ENCODE data around the gene NTN4.

NTN4 gene

GRCh38 chr12:95730457-95730856 lies 60.1 kb downstream of the NTN4 start:
- no peak overlapping the region for H3K4me3 ChIP-seq (ENCODE audit: low read depth in 1 of 2, low read length in 1 of 2)
- TF ChIP-seq CTCF (IDR thresholded peaks at IDR 0.05) = no peak
- H3K27me3 ChIP-seq = peaks cover 4% of the 10 kb centered on the region
- no peak overlapping the region for H3K27ac ChIP-seq
- no peaks in the 10 kb centered on the region for H3K9me3 ChIP-seq
- H3K4me1 ChIP-seq (ENCODE audit: control insufficient read depth in 1 of 2, insufficient read depth in 1 of 2, low read depth in 1 of 2, low read length in 1 of 2) = no peaks in the 10 kb centered on the region
- H3K36me3 ChIP-seq = no peaks in the 10 kb centered on the region

DNA sequence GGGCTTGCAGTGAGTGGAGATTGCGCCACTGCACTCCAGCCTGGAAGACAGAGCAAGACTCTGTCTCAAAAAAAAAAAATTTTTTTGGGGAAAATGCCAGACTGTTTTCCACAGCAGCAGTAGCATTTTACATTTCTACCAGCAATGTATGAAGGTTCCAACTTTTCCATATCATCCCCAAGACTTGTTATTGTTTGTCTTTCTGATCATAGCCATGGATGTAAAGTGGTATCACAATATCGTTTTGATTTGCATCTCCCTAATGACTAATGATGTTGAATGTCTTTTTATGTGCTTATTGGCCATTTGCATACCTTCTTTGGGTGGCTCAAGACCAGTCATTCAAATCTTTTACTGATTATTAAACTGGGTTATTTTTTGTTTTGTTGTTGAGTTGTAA lies 63.7 kb downstream of the NTN4 start:
- Histone ChIP-seq H3K4me1 (ENCODE audit: control insufficient read depth in 1 of 2, insufficient read depth in 1 of 2, low read depth in 1 of 2, low read length in 1 of 2) (no peaks in the 10 kb centered on the region), H3K4me3 (ENCODE audit: low read depth in 1 of 2, low read length in 1 of 2) (no peak overlapping the region), H3K36me3 (no peaks in the 10 kb centered on the region), H3K27me3 (peaks cover 13% of the 10 kb centered on the region), H3K9me3 (no peaks in the 10 kb centered on the region), H3K27ac (no peak overlapping the region)
- TF ChIP-seq CTCF (IDR thresholded peaks at IDR 0.05) = no peak

DNA sequence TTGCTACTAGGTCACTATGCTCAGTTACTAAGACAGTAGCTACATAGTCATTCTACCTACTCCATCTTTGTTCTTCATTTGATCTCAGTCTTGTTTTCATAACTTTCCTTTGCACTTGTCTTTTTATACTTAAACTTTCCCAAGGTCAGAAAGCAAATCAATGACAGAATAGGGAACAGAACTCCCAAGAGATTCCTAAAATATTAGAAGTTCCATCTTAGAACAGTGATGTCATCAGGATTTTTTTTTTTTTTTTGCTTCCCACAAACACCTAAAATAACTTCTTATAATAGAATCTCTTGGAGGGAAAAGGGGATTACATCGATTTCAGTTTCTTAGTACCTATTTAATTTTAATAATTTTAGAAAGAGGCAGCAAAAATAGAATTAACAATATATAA lies 65.8 kb downstream of the NTN4 start:
- no peak for TF ChIP-seq CTCF (IDR thresholded peaks at IDR 0.05)
- Histone ChIP-seq H3K27me3 (peaks cover 24% of the 10 kb centered on the region), H3K36me3 (no peaks in the 10 kb centered on the region), H3K27ac (no peak overlapping the region), H3K9me3 (no peaks in the 10 kb centered on the region), H3K4me3 (ENCODE audit: low read depth in 1 of 2, low read length in 1 of 2) (no peak overlapping the region), H3K4me1 (ENCODE audit: control insufficient read depth in 1 of 2, insufficient read depth in 1 of 2, low read depth in 1 of 2, low read length in 1 of 2) (no peaks in the 10 kb centered on the region)

- Histone ChIP-seq H3K9me3 (no peaks in the 10 kb centered on the region), H3K4me1 (ENCODE audit: control insufficient read depth in 1 of 2, insufficient read depth in 1 of 2, low read depth in 1 of 2, low read length in 1 of 2) (no peaks in the 10 kb centered on the region), H3K36me3 (no peaks in the 10 kb centered on the region), H3K4me3 (ENCODE audit: low read depth in 1 of 2, low read length in 1 of 2) (no peak overlapping the region), H3K27me3 (peaks cover 24% of the 10 kb centered on the region), H3K27ac (no peak overlapping the region)
- no peak for TF ChIP-seq CTCF (IDR thresholded peaks at IDR 0.05)
These were observed 66.7 kb downstream of the NTN4 start for GRCh38 chr12:95723693-95724384.

DNA sequence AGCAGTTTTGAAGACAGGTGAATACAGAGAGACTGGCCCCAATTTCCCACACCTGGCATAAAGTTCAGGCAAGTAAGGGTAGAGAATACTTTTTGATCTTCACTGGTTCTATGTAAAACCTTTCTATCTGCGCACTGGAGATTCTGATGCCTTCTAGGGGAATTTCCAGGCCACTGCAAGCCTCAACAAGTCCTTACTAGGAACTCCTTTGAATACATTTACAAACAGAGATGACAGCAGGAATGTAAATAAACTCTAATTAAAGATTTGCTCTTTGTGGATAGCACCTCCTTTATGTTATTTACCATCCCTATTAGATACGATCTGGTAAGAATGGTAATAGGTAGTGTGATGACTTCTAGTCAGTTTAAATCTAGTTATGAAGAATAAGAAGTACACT lies 69.2 kb downstream of the NTN4 start:
- Histone ChIP-seq H3K27ac (no peak overlapping the region), H3K27me3 (peaks cover 29% of the 10 kb centered on the region), H3K4me1 (ENCODE audit: control insufficient read depth in 1 of 2, insufficient read depth in 1 of 2, low read depth in 1 of 2, low read length in 1 of 2) (no peaks in the 10 kb centered on the region), H3K9me3 (no peaks in the 10 kb centered on the region), H3K36me3 (no peaks in the 10 kb centered on the region), H3K4me3 (ENCODE audit: low read depth in 1 of 2, low read length in 1 of 2) (no peak overlapping the region)
- TF ChIP-seq CTCF (IDR thresholded peaks at IDR 0.05) = no peak

Measured in neutrophil (primary cell).